Glutamatergic neuron (in vitro differentiated cells): ENCODE data around the gene SLC39A9. TPM values are rescaled to one million over a fixed set of nuclear protein-coding genes. Genes with fewer than 3 reads are reported as not detected.

Source experiments
- DNase-seq: peaks from one replicate; pipeline ENCODE4 v3.0.0; 2022
- H3K27ac Mint-ChIP-seq: one replicate; pipeline ENCODE4 v1.8.0; 2020; ENCODE audit warnings: mild to moderate bottlenecking, mixed read lengths, inconsistent platforms; ENCODE audit not compliant: unreplicated experiment
- H3K27me3 Mint-ChIP-seq: one replicate; pipeline ENCODE4 v1.8.0; 2020; ENCODE audit warnings: mild to moderate bottlenecking, moderate library complexity, mixed read lengths, inconsistent platforms; ENCODE audit not compliant: unreplicated experiment
- H3K36me3 Mint-ChIP-seq: one replicate; pipeline ENCODE4 v1.8.0; 2020; ENCODE audit warnings: mild to moderate bottlenecking, mixed read lengths, inconsistent platforms; ENCODE audit not compliant: unreplicated experiment
- H3K4me1 Mint-ChIP-seq: one replicate; pipeline ENCODE4 v1.8.0; 2020; ENCODE audit warnings: mild to moderate bottlenecking, low read depth, mixed read lengths, inconsistent platforms; ENCODE audit not compliant: unreplicated experiment
- H3K4me3 Mint-ChIP-seq: one replicate; pipeline ENCODE4 v1.8.0; 2020; ENCODE audit warnings: mild to moderate bottlenecking, mixed read lengths, inconsistent platforms; ENCODE audit not compliant: unreplicated experiment
- H3K9me3 Mint-ChIP-seq: one replicate; pipeline ENCODE4 v1.8.0; 2020; ENCODE audit warnings: mild to moderate bottlenecking, moderate library complexity, mixed read lengths, inconsistent platforms; ENCODE audit not compliant: unreplicated experiment
- CTCF ChIP-seq: fragments of 200-600 bp; sonication (generic); IDR thresholded peaks from one replicate; pipeline ENCODE4 v1.5.0; 2021; ENCODE audit not compliant: partially characterized antibody, unreplicated experiment
- total RNA-seq: library from RNA; stranded (reverse); fragmentation: NEBNext Ultra II Directional; extraction: Animal tissue kit (Norgen Biotek cat#: 25700); gene quantifications from one replicate; pipeline ENCODE4 v1.2.1, GENCODE V29; 2021; ENCODE audit not compliant: unreplicated experiment

Gene SLC39A9
- total RNA-seq, 1 donor from 2014 or later, result 56.4 TPM

- no peaks in the 10 kb centered on the region for H3K36me3 Mint-ChIP-seq
- peaks cover 6% of the 10 kb centered on the region for H3K4me1 Mint-ChIP-seq
- no peak for TF ChIP-seq CTCF
- peaks cover 6% of the 10 kb centered on the region for H3K9me3 Mint-ChIP-seq
- H3K4me3 Mint-ChIP-seq, result peak overlapping the region; percentile 34
- no peak overlapping the region for H3K27ac Mint-ChIP-seq
- H3K27me3 Mint-ChIP-seq, result peaks cover 2% of the 10 kb centered on the region
- no peak for DNase-seq
Observed at GRCh38 chr14:69360438-69361108, 37.9 kb upstream of the SLC39A9 start.

GRCh38 chr14:69363055-69363454, 35.4 kb upstream of the SLC39A9 start:
- H3K27ac Mint-ChIP-seq, result no peak overlapping the region
- peak; percentile 73 for DNase-seq
- TF ChIP-seq CTCF, result peak; percentile 5
- H3K9me3 Mint-ChIP-seq, result peaks cover 5% of the 10 kb centered on the region
- peaks cover 2% of the 10 kb centered on the region for H3K27me3 Mint-ChIP-seq
- peak overlapping the region; percentile 2 for H3K4me3 Mint-ChIP-seq
- no peaks in the 10 kb centered on the region for H3K36me3 Mint-ChIP-seq
- peaks cover 10% of the 10 kb centered on the region for H3K4me1 Mint-ChIP-seq

- Mint-ChIP-seq H3K4me1 (peaks cover 10% of the 10 kb centered on the region), H3K4me3 (no peak overlapping the region), H3K27ac (no peak overlapping the region), H3K36me3 (no peaks in the 10 kb centered on the region), H3K9me3 (peaks cover 5% of the 10 kb centered on the region), H3K27me3 (peaks cover 2% of the 10 kb centered on the region)
- DNase-seq, result no peak
- no peak for TF ChIP-seq CTCF
Observed at GRCh38 chr14:69363964-69364363, 34.5 kb upstream of the SLC39A9 start.

GRCh38 chr14:69364378-69364777, 34.1 kb upstream of the SLC39A9 start:
- Mint-ChIP-seq H3K27me3 (peaks cover 2% of the 10 kb centered on the region), H3K4me3 (no peak overlapping the region), H3K4me1 (peaks cover 13% of the 10 kb centered on the region), H3K27ac (no peak overlapping the region), H3K9me3 (peaks cover 5% of the 10 kb centered on the region), H3K36me3 (no peaks in the 10 kb centered on the region)
- no peak for DNase-seq
- TF ChIP-seq CTCF, result no peak

- Mint-ChIP-seq H3K36me3 (no peaks in the 10 kb centered on the region), H3K27me3 (no peaks in the 10 kb centered on the region), H3K4me3 (no peak overlapping the region), H3K4me1 (peaks cover 13% of the 10 kb centered on the region), H3K9me3 (peaks cover 2% of the 10 kb centered on the region), H3K27ac (no peak overlapping the region)
- TF ChIP-seq CTCF, result no peak
- DNase-seq, result no peak
Observed at GRCh38 chr14:69366069-69366468, 32.4 kb upstream of the SLC39A9 start.
